ENCODE data around the gene ADCYAP1.

DNA sequence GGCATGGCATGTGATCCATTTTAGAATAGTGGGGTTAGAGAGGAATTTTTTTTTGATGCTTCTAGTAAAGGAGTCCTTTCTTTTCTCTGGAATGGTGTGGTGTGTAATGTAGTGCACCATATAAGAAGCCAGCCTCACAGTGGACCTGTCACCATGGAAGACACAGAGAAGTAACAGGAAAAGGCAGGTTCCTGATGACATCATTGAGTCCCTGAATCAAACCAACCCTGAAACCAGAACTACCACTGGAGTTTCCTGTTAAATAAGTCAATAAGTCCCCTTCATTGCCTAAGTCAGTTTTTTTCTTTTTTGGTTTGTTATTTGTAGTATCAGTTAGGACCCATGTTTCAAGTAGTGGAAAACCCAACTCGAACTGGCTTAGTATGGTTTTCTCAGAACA is 11.9 kb downstream of the ADCYAP1 start:
- TF ChIP-seq, protein P1, sequence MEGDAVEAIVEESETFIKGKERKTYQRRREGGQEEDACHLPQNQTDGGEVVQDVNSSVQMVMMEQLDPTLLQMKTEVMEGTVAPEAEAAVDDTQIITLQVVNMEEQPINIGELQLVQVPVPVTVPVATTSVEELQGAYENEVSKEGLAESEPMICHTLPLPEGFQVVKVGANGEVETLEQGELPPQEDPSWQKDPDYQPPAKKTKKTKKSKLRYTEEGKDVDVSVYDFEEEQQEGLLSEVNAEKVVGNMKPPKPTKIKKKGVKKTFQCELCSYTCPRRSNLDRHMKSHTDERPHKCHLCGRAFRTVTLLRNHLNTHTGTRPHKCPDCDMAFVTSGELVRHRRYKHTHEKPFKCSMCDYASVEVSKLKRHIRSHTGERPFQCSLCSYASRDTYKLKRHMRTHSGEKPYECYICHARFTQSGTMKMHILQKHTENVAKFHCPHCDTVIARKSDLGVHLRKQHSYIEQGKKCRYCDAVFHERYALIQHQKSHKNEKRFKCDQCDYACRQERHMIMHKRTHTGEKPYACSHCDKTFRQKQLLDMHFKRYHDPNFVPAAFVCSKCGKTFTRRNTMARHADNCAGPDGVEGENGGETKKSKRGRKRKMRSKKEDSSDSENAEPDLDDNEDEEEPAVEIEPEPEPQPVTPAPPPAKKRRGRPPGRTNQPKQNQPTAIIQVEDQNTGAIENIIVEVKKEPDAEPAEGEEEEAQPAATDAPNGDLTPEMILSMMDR (IDR thresholded peaks at IDR 0.05), result no peak
- TF ChIP-seq POLR2A (IDR thresholded peaks at IDR 0.05), result no peak

Measured in body of pancreas (tissue), 4 donors.